Stomach (tissue), 4 donors: ENCODE measurements around the gene TIGD6.

Experiments used
- POLR2A ChIP-seq, 4 donors: fragments of 450-650 bp; IDR thresholded peaks; one replicate each; pipeline ENCODE4 v1.6.1; 2016; ENCODE audit warnings: antibody characterized with exemption in 4 of 4, control low read depth in 2 of 4, mild to moderate bottlenecking in 1 of 4, moderate library complexity in 1 of 4
- POLR2AphosphoS5 ChIP-seq, 3 donors: sonication (generic); formaldehyde crosslinking; IDR thresholded peaks; one replicate each; pipeline ENCODE4 v1.6.1; 2016; ENCODE audit warnings: antibody characterized with exemption in 3 of 3
- TF ChIP-seq, protein P1 (sequence below), 7 experiments: fragments of 450-650 bp in 4 of 7; fragments of 200-600 bp in 3 of 7; sonication (generic) in 3 of 7; IDR thresholded peaks; one replicate each; pipeline ENCODE4 v1.5.1; 2016 to 2019; ENCODE audit warnings: antibody characterized with exemption in 7 of 7, control low read depth in 2 of 7, mild to moderate bottlenecking in 1 of 7

DNA sequence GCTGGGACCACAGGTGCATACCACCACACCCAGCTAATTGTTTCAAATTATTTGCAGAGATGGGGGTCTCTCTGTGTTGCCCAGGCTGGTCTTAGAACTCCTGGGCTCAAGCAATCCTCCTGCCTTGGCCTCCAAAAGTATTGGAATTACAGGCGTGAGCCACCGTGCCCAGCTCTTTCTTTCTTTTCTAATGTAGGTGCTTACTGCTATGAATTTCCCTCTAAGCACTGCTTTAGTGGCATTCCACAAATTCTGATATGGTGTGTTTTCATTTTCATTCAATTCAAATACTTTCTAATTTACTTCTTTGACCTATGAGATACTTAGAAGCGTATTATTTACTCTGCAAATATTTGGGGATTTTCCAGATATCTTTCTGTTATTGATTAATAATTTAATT is 15.0 kb upstream of the TIGD6 start:
- TF ChIP-seq, protein P1, sequence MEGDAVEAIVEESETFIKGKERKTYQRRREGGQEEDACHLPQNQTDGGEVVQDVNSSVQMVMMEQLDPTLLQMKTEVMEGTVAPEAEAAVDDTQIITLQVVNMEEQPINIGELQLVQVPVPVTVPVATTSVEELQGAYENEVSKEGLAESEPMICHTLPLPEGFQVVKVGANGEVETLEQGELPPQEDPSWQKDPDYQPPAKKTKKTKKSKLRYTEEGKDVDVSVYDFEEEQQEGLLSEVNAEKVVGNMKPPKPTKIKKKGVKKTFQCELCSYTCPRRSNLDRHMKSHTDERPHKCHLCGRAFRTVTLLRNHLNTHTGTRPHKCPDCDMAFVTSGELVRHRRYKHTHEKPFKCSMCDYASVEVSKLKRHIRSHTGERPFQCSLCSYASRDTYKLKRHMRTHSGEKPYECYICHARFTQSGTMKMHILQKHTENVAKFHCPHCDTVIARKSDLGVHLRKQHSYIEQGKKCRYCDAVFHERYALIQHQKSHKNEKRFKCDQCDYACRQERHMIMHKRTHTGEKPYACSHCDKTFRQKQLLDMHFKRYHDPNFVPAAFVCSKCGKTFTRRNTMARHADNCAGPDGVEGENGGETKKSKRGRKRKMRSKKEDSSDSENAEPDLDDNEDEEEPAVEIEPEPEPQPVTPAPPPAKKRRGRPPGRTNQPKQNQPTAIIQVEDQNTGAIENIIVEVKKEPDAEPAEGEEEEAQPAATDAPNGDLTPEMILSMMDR (IDR thresholded peaks at IDR 0.05), result no peak
- TF ChIP-seq POLR2A (IDR thresholded peaks at IDR 0.05) (no peak), POLR2AphosphoS5 (IDR thresholded peaks at IDR 0.05) (no peak)
